Neural cell (in vitro differentiated cells): Measurements from ENCODE around the gene SNX21. TPM values are rescaled to one million over a fixed set of nuclear protein-coding genes. Genes with fewer than 3 reads are reported as not detected.

Experiments used
- H2AFZ ChIP-seq: fragments of 200-600, 300-800 bp; sonication (generic), shearing (Covaris generic); 2 replicates; pipeline ENCODE4 v1.6.0; 2014; ENCODE audit warnings: low read depth, mild to moderate bottlenecking, antibody characterized with exemption, low read length, moderate library complexity
- H3F3A ChIP-seq: fragments of 200-600 bp; shearing (Covaris generic); 2 replicates; pipeline ENCODE4 v1.6.1; 2016; ENCODE audit warnings: mild to moderate bottlenecking, moderate library complexity, mixed read lengths, antibody characterized with exemption, low read length; ENCODE audit not compliant: insufficient read depth, poor library complexity, severe bottlenecking
- H3K27ac ChIP-seq: fragments of 200-600, 300-800 bp; sonication (generic), shearing (Covaris generic); 2 replicates; pipeline ENCODE4 v1.5.1; 2014; ENCODE audit warnings: mild to moderate bottlenecking, low read length, moderate library complexity
- H3K27me3 ChIP-seq: fragments of 300-800, 200-600 bp; sonication (generic), shearing (Covaris generic); 2 replicates; pipeline ENCODE4 v1.6.0; 2014; ENCODE audit warnings: mild to moderate bottlenecking, low read depth, low read length, moderate library complexity; ENCODE audit not compliant: insufficient read depth
- H3K36me3 ChIP-seq: fragments of 300-800, 200-600 bp; sonication (generic), shearing (Covaris generic); 2 replicates; pipeline ENCODE4 v1.5.1; 2014; ENCODE audit warnings: mild to moderate bottlenecking, antibody characterized with exemption, low read length, moderate library complexity; ENCODE audit not compliant: insufficient read depth
- H3K4me2 ChIP-seq: fragments of 300-800, 200-600 bp; sonication (generic), shearing (Covaris generic); 2 replicates; pipeline ENCODE4 v1.6.0; 2014; ENCODE audit warnings: mild to moderate bottlenecking, low read length
- H3K4me3 ChIP-seq: fragments of 300-800, 200-600 bp; sonication (generic), shearing (Covaris generic); 2 replicates; pipeline ENCODE4 v1.5.1; 2014; ENCODE audit warnings: mild to moderate bottlenecking, low read length, moderate library complexity
- H3K79me2 ChIP-seq: fragments of 200-600 bp; shearing (Covaris generic); replicated peaks from 2 replicates; pipeline ENCODE4 v1.6.0; 2014; ENCODE audit warnings: mild to moderate bottlenecking, low read length, moderate library complexity; ENCODE audit not compliant: insufficient read depth
- H3K9ac ChIP-seq: fragments of 300-800, 200-600 bp; sonication (generic), shearing (Covaris generic); 2 replicates; pipeline ENCODE4 v1.6.1; 2016; ENCODE audit warnings: mild to moderate bottlenecking, low read length, mixed read lengths
- H3K9me2 ChIP-seq: fragments of 200-600 bp; shearing (Covaris generic); 2 replicates; pipeline ENCODE4 v1.6.1; 2016; ENCODE audit warnings: mild to moderate bottlenecking, low read length, mixed read lengths; ENCODE audit not compliant: insufficient read depth
- H3K9me3 ChIP-seq: fragments of 200-600, 300-800 bp; sonication (generic), shearing (Covaris generic); 2 replicates; pipeline ENCODE4 v1.6.1; 2016; ENCODE audit warnings: mild to moderate bottlenecking, mixed run types, low read length, moderate library complexity, mixed read lengths
- H4K20me1 ChIP-seq: fragments of 200-600 bp; shearing (Covaris generic); 2 replicates; pipeline ENCODE4 v1.6.1; 2016; ENCODE audit warnings: mild to moderate bottlenecking, mixed run types; ENCODE audit not compliant: insufficient read depth
- EP300 ChIP-seq: fragments of 450-650 bp; conservative IDR thresholded peaks from 2 replicates; pipeline ENCODE4 v1.6.1; 2014; ENCODE audit warnings: antibody characterized with exemption, mild to moderate bottlenecking, moderate library complexity; ENCODE audit not compliant: poor library complexity, severe bottlenecking
- EZH2 ChIP-seq: fragments of 200-600, 300-800 bp; shearing (Covaris generic), sonication (generic); IDR thresholded peaks from 2 replicates; pipeline ENCODE4 v1.6.1; 2014; ENCODE audit warnings: antibody characterized with exemption, low read length, borderline replicate concordance, mild to moderate bottlenecking; ENCODE audit not compliant: insufficient read depth, poor library complexity, severe bottlenecking
- MXI1 ChIP-seq: fragments of 450-650 bp; conservative IDR thresholded peaks from 2 replicates; pipeline ENCODE4 v1.6.1; 2014; ENCODE audit warnings: antibody characterized with exemption, mild to moderate bottlenecking; ENCODE audit not compliant: poor library complexity, severe bottlenecking
- POLR2AphosphoS5 ChIP-seq: IDR thresholded peaks from 2 replicates; pipeline ENCODE4 v1.6.1; 2012
- RAD21 ChIP-seq: fragments of 450-650 bp; conservative IDR thresholded peaks from 2 replicates; pipeline ENCODE4 v1.6.1; 2014; ENCODE audit warnings: antibody characterized with exemption, mild to moderate bottlenecking, moderate library complexity
- SMC3 ChIP-seq: fragments of 450-650 bp; conservative IDR thresholded peaks from 2 replicates; pipeline ENCODE4 v1.6.1; 2014; ENCODE audit warnings: antibody characterized with exemption, mild to moderate bottlenecking, moderate library complexity; ENCODE audit not compliant: poor library complexity
- TAF1 ChIP-seq: IDR thresholded peaks from 2 replicates; pipeline ENCODE4 v1.6.1; 2012; ENCODE audit warnings: low read depth
- polyA plus RNA-seq: library from polyadenylated mRNA; depleted of rRNA; stranded (reverse); fragments of >200 nt; gene quantifications from 2 replicates; pipeline ENCODE4 v1.2.3, GENCODE V29; 2014
- TF ChIP-seq, protein P1 (sequence below): fragments of 450-650 bp; IDR thresholded peaks from 2 replicates; pipeline ENCODE4 v1.5.1; 2014; ENCODE audit warnings: antibody characterized with exemption, mild to moderate bottlenecking, moderate library complexity; ENCODE audit not compliant: poor library complexity, severe bottlenecking
- TF ChIP-seq, protein P2 (sequence below): IDR thresholded peaks from 2 replicates; pipeline ENCODE4 v1.6.1; 2012; ENCODE audit warnings: borderline replicate concordance

SNX21 gene
- polyA plus RNA-seq, 1 donor from 2014 or later = 7.2 TPM

- Histone ChIP-seq H3K79me2 (peaks cover under 1% of the 10 kb centered on the region), H3F3A (no peaks in the 10 kb centered on the region), H3K27me3 (no peaks in the 10 kb centered on the region), H3K36me3 (no peaks in the 10 kb centered on the region), H3K9me2 (no peaks in the 10 kb centered on the region), H3K9ac (no peak within 1 kb of the TSS), H2AFZ (no peak within 1 kb of the TSS), H3K9me3 (no peaks in the 10 kb centered on the region), H3K27ac (no peak within 1 kb of the TSS), H3K4me2 (no peak within 1 kb of the TSS), H3K4me3 (no peak within 1 kb of the TSS), H4K20me1 (no peaks in the 10 kb centered on the region)
- TF ChIP-seq EZH2 = no peak
- TF ChIP-seq, protein P1, sequence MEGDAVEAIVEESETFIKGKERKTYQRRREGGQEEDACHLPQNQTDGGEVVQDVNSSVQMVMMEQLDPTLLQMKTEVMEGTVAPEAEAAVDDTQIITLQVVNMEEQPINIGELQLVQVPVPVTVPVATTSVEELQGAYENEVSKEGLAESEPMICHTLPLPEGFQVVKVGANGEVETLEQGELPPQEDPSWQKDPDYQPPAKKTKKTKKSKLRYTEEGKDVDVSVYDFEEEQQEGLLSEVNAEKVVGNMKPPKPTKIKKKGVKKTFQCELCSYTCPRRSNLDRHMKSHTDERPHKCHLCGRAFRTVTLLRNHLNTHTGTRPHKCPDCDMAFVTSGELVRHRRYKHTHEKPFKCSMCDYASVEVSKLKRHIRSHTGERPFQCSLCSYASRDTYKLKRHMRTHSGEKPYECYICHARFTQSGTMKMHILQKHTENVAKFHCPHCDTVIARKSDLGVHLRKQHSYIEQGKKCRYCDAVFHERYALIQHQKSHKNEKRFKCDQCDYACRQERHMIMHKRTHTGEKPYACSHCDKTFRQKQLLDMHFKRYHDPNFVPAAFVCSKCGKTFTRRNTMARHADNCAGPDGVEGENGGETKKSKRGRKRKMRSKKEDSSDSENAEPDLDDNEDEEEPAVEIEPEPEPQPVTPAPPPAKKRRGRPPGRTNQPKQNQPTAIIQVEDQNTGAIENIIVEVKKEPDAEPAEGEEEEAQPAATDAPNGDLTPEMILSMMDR = no peak
- no peak for TF ChIP-seq MXI1
- TF ChIP-seq EP300 = no peak
- no peak for TF ChIP-seq SMC3
- TF ChIP-seq POLR2AphosphoS5 = no peak
- no peak for TF ChIP-seq TAF1
- TF ChIP-seq RAD21 = no peak
These were observed 53.7 kb downstream of the SNX21 start, which contains the start of gene SPATA25 for GRCh38 chr20:45887346-45887715. TSS of gene SPATA25 (minus strand) at chr20:45887622. CDS start at chr20:45887590, 32 bp downstream.

- Histone ChIP-seq H3K4me3 (no peak overlapping the region), H3K27me3 (no peaks in the 10 kb centered on the region), H4K20me1 (no peaks in the 10 kb centered on the region), H3K36me3 (no peaks in the 10 kb centered on the region), H3K79me2 (no peaks in the 10 kb centered on the region), H3K9ac (no peak overlapping the region), H2AFZ (no peak overlapping the region), H3F3A (no peaks in the 10 kb centered on the region), H3K9me2 (no peaks in the 10 kb centered on the region), H3K4me2 (no peak overlapping the region), H3K27ac (no peak overlapping the region), H3K9me3 (no peaks in the 10 kb centered on the region)
- TF ChIP-seq TAF1 (no peak), RAD21 (no peak), POLR2AphosphoS5 (no peak), EZH2 (no peak), EP300 (no peak), MXI1 (no peak), SMC3 (no peak)
- TF ChIP-seq, protein P1 = no peak
- TF ChIP-seq, protein P2, sequence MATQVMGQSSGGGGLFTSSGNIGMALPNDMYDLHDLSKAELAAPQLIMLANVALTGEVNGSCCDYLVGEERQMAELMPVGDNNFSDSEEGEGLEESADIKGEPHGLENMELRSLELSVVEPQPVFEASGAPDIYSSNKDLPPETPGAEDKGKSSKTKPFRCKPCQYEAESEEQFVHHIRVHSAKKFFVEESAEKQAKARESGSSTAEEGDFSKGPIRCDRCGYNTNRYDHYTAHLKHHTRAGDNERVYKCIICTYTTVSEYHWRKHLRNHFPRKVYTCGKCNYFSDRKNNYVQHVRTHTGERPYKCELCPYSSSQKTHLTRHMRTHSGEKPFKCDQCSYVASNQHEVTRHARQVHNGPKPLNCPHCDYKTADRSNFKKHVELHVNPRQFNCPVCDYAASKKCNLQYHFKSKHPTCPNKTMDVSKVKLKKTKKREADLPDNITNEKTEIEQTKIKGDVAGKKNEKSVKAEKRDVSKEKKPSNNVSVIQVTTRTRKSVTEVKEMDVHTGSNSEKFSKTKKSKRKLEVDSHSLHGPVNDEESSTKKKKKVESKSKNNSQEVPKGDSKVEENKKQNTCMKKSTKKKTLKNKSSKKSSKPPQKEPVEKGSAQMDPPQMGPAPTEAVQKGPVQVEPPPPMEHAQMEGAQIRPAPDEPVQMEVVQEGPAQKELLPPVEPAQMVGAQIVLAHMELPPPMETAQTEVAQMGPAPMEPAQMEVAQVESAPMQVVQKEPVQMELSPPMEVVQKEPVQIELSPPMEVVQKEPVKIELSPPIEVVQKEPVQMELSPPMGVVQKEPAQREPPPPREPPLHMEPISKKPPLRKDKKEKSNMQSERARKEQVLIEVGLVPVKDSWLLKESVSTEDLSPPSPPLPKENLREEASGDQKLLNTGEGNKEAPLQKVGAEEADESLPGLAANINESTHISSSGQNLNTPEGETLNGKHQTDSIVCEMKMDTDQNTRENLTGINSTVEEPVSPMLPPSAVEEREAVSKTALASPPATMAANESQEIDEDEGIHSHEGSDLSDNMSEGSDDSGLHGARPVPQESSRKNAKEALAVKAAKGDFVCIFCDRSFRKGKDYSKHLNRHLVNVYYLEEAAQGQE = no peak
These were observed 55.1 kb downstream of the SNX21 start for GRCh38 chr20:45888681-45889080.
